ENCODE data around the gene CDC73. TPM values are rescaled to one million over a fixed set of nuclear protein-coding genes. Genes with fewer than 3 reads are reported as not detected.
A peak's percentile ranks its signal among the peaks of the same experiment; 100 is the strongest.
"Not testable (repeated sequence)": the region's sequence is repeated elsewhere in the genome, so short reads cannot be mapped to it uniquely, and the experiment has no call there.

Gene CDC73
- total RNA-seq, 1 experiment from 2014 or later: 17.6 TPM

DNA sequence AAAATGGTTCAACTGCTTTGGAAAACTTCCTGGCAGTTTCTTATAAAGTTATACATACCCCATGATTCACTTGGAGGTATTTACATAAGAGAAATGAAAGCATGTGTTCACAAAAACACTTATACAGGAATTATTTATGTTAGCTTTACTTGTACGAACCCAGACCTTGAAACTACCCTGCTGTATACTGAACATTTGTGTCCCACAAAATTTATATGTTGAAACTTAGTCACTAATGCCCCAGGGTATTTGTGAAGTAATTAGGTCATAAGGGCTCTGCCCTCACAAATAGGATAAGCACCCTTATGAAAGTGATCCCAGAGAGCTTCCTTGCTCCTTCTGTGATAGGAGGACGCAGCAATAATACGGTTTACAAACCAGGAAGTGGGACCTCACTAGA is 107.3 kb downstream of the CDC73 start:
- peak; percentile 55 for DNase-seq (ENCODE audit: low read depth)

DNA sequence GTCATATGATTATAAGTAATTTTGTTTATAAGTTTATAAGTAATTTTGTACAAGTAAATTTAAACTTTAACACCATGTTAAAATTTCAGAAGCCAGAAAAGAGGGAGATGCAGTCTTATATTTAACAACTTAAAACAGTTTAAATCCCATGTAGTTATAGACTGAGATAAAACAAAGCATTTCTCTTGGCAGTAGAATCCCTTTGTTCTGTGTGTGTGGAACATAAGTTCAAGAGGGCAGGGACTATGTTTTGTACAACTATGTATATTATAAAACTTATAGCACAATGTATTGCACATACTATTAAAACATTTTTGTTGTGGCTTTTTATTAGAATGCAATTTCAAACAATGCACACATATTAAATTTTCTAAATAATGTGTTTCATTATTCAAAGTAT is 109.3 kb downstream of the CDC73 start:
- not testable (repeated sequence) for DNase-seq (ENCODE audit: low read depth)

DNA sequence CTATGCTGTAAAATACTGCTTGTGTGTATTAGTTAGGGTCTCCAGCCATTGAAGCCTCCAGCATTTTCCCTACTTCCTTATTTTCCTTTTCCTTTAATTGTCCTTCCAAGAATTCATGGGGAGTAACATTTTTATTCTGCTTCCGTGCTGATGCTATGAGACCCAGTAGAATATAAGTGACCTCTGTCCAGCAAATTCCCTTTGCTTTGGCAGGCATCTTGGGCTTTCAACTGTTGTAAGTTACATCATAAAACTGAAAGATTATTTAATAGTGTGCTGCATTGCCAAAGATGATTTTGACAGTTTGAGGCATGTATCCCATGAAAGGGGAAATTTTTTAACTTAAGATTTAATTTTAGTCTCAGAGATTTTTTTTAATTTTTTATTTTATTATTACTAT is 112.7 kb downstream of the CDC73 start:
- no peak for DNase-seq (ENCODE audit: low read depth)

DNA sequence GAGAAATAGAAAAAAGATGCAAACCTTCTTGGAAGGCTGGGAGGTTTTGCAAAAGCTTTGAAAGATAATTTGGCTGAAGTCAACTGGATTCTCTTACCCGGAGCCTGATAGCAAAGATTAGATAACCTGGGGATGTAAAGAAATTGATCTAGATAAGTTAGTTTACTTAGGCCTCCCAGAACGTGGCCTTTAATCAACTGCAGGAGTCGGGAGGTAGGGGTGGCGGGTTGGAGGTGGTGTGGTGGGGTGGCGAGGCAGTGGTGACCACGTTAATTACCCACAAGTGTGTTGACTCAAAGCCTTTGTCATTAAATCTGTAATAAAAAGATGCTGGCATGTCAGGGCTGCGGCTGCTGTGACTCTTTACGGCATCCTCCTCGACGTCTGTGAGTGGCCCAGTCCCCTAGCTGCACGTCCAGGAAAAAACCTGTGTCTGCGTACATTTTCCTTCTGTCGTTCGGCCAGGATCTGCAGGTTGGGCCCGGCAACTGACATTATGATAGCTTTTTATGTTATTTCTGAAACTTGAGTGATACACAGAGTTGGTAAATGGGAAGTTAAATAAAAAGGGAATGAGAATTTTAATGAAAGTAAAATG is 115.6 kb downstream of the CDC73 start:
- no peak for DNase-seq (ENCODE audit: low read depth)

DNA sequence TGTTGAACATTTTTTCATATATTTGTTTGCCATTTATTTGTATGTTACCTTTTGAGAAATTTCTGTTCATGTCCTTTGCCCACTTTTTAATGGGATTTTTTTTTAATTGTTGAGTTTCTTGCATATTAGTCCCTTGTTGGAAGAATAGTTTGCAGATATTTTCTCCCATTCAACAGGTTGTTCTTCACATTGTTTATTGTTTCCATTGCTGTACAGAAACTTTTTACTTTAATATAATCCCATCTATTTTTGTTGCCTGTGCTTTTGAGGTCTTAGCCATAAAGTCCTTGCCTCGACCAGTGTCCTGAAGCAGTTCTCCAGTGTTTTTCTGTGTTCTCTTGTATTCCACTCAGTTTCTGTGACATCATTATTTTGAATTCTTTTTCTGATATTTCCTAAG is 118.8 kb downstream of the CDC73 start:
- DNase-seq (ENCODE audit: low read depth): no peak

DNA sequence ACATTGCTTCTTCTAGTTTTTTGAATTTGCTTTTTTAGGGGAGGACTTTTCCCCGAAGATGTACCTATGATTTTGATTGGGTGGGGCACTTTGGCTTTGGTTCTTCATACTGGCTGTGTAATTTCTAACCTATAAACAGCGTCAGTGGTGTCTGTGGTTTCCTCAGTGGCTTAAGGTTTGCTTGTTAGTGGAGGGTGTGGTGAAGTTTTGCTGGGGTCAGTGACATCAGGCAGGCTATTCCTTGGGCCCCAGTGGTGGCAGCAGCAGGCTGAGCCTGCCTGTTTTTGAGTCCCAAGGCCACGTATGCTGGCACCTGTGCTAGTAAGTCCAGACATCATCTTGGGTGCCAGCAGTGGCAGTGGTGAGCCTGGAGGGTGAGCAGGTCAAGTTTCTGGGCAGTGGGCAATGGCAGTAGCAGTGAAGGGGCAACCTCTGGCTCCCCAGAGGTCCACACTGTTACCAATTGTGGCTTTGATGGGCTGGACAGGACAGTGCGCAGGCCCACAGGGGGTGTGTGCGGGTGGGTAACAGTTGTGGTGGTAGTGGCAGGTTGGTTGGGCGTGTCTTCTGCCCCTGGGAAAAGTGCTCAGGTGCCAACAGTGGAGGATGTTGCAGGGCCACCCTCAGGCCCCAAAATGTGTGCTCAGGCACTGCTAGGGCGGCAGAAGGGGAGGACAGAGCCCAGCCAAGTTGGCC is 119.4 kb downstream of the CDC73 start:
- DNase-seq (ENCODE audit: low read depth): no peak

DNA sequence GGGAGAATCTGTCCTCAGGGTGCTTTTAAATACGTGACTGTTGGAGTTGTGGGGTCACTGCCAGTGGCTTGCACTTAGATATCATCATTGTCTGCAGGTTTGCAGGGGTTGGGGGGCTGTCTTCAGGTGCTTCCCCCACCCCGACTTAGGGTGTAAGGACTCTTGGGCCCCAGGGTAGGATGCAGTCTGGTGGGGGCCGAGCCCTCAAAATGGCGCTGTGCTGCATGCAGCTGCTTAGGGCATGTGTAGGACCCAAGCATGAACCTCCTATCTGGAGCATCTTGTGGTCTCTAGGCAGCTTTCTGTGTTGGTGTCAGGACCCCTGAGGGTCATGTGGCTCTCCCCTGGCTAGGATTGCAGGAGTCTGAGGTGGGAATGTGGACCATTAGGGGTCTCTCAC is 120.2 kb downstream of the CDC73 start:
- no peak for DNase-seq (ENCODE audit: low read depth)

DNA sequence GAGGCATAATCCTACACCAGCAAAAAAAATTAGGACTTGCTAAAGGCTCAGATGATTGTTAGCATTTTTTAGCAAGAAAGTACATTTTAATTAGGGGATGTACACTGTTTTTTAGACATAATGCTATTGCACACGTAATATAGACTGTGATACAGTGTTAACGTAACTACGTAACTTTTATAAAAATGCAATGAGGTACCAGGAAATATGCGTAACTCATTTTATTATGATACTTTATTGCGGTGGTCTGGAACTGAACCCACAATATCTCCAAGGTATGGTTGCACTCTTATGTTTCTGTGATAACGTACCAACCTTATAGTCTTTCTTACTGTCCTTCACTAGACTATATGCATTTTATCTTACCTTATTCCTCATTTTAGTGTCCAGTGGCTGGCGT is 127.4 kb downstream of the CDC73 start:
- DNase-seq (ENCODE audit: low read depth): no peak

DNA sequence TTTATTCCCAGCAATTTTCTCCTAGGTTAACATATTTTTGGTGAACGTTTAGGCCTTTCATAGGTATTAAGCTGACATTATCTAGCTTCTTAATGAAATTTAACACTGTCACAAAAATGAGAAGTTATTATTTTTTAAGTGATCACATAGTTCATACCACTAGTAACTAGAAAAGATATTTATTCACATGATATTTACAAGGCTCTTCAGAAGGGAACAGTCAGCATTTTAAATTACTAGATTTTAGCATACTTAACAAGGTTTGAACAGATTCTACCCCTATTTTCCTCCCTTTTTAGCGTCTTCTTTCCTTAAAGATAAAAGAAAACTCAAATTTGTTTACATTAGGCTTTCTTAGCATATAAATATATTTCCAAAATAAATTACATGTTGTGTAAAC is 130.1 kb downstream of the CDC73 start:
- DNase-seq (ENCODE audit: low read depth): no peak

DNA sequence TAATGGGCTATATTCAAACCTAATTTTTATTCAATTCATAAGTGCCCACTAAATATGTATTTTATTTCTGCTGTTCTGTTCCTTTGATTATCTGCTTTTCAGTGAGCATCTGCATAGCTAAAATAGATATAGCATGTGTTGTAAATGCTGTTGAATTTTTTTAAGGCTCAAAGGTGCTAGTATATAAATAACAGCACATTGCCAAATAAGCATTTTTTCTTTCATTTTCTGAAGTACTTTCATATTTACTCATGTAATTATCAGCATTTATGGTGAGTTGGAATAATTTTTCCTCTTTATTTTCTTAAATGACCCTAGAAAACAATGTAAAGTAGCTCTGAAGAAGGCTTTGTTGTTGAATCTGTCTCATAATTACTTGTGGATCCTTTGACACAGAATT is 134.2 kb downstream of the CDC73 start:
- DNase-seq (ENCODE audit: low read depth): no peak

DNA sequence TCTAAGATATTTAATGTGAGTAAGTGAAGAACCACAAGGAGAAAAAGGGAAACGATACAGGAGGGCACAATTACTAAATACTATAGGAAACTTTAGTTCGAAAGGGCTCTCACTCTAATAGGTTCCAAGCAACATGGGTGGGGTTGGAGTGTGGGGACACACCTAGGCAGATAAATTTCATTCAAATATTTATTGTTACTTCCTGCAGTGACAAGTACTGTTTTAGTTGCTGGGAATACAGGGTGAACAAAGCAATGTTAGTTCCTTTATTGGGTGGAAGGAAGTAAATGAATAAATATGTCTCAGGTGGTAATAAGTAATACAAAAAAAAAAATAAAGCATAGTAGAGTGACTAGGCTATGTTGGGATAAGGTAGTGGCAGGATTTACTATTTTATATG is 137.8 kb downstream of the CDC73 start:
- DNase-seq (ENCODE audit: low read depth): no peak

DNA sequence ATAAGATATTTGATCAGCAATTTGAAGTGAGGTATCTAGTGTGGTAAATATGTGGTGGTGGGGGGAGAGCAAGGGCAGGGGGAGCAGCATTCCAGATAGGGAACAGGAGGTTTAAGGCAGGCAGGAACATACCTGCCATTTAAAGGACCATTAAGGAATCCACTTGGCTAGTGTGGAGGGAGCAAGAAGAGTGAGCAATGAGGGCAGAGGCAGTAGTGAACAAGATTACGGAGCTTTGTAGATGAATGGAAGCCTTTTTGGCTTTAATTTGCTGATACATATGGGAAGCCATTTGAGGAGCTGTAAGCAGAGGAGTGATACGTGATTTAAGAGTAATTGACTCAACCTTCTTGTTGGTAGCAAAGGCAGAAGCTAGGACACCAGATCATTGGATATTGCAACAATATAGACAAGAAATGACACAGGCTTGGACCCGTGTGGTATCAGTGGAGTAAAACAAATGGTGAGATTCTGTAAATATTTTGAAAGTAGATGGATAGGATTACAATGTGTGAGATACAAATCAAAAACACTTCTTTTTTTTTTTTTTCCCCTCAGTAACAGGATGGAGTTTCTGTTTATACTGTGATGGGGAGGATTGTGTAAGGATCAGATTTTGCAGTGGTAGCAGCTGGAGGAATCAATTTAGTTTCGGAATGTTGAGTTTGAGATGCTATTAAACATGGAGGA is 138.4 kb downstream of the CDC73 start:
- DNase-seq (ENCODE audit: low read depth): no peak

DNA sequence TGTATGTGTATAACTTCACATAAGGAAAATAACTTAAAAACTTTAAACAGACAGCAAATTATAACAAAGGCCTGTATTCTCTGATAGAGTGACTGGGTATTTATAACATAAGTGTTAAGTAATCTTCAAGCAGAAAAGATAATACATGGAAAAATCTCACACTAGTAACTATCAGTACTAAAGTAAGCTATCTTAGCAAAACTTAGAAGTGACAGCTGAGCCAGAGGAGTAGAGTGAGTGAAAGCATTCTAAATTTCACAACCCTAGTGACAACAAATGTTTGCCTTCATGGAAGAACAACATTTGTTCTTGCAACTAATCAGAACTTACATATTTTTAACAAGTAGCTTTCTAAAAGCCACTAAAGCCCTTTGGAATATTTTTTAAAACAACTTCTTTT is 139.1 kb downstream of the CDC73 start:
- DNase-seq (ENCODE audit: low read depth): no peak

DNA sequence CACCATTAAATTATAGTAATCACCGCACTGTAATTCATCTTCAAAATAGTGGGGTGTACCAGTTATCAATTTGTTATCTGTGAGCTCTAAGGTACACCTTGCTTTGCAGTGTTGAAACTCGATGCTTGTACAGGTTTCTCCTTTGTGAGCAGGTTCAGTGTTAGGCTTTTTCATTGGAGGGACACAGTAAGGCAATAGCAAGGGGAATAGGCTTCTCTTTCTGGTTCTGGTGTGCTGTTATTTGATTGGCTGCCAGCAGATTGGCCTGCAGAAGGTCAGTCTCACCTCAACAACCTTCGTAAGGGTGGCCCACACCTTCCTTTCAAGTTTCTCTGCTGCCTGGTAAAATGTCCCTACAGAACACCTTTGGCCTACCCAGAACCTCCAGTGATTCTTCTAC is 140.8 kb downstream of the CDC73 start:
- DNase-seq (ENCODE audit: low read depth): no peak

DNA sequence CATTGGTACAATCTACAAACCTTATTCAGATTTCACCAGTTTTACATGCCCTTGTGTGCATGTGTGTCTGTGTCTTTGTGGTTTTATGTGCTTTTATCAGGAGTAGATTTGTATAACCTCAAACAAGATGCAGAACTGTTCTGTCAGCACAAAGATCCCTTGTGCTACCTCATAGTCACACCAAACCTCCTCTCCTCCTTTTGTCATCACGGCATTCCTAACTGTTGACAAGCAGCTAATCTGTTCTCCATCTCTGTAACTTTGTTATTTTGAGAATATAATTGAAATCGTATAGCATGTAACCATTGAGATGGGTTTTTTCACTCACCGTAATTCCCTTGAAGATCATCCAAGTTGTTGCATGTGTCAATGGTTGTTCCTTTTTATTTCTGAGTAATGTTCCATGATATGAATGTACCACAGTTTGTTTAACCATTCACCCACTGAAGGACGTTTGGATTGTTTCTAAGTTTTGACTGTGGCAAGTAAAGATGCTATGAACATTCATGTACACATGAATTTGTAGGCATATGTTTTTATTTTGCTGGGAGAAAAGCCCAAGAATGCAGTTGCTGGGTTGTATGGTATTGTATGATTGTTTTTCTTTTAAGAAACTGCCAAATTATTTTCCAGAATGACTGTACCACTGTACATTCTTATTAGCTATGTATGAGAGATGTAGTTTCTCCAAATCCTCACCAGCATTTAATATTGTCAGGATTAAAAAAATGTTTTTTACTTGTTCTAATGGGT is 142.7 kb downstream of the CDC73 start:
- DNase-seq (ENCODE audit: low read depth): peak; percentile 59

DNA sequence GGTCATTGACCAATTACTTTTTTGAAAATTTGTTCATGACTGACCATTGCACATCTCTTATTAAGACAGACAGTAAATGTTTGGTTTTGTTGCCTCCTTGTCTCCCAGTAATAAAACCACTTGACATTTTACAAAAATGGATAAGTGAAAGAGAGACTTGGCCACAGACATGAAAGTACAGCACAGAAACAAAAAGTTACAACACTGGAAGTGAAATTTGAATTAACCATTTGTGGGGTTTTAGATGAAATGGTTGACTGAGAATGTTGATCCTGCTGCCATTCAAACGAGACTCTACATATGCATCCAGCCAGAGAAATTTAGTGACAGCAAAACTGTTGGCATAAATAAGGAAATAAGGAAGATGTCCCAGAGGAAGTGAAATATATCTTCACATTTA is 143.9 kb downstream of the CDC73 start:
- no peak for DNase-seq (ENCODE audit: low read depth)

DNA sequence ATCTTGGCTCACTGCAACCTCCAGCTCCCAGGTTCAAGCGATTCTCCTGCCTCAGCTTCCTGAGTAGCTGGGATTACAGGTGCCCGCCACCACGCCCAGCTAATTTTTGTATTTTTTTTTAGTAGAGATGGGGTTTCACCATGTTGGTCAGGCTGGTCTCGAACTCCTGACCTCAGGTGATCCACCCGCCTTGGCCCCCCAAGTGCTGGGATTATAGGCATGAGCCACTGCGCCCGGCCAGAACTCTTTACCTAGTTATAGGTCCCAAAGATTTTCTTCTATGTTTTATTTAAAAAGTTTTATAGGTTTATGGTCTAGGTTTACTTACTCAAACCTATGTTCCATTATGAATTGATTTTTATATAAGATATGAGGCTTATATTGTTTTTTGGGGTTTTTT is 145.0 kb downstream of the CDC73 start:
- DNase-seq (ENCODE audit: low read depth): not testable (repeated sequence)

DNA sequence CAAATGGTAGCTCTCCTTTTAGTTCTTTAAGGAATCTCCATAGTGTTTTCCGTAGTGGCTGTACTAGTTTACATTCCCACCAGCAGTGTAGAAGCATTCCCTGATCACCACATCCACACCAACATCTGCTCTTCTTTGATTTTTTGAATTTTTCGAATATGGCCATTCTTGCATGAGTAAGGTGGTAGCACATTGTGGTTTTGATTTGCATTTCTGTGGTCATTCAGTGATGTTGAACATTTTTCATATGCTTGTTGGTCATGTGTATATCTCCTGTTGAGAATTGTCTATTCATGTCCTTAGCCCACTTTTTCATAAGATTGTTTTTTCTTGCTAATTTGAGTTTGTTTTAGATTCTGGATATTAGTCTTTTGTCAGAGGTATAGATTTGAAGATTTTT is 149.2 kb downstream of the CDC73 start:
- peak; percentile 80 for DNase-seq (ENCODE audit: low read depth)

DNA sequence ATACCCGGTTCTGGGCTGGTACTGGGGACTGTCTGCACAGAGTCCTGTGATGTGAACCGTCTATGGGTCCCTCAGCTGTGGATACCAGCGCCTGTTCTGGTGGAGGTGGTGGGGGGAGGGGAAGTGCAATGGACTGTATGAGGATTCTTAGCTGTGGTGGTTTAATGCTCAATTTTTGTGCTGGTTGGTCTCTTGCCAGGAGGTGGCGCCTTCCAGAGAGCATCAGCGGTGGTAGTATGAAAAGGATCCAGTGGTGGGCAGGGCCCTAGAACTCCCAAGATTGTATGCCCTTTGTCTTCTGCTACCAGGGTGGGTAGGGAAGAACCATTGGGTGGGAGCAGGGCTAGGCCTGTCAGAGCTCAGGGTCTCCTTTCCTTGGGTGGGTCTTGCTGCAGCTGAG is 153.9 kb downstream of the CDC73 start:
- DNase-seq (ENCODE audit: low read depth): no peak

DNA sequence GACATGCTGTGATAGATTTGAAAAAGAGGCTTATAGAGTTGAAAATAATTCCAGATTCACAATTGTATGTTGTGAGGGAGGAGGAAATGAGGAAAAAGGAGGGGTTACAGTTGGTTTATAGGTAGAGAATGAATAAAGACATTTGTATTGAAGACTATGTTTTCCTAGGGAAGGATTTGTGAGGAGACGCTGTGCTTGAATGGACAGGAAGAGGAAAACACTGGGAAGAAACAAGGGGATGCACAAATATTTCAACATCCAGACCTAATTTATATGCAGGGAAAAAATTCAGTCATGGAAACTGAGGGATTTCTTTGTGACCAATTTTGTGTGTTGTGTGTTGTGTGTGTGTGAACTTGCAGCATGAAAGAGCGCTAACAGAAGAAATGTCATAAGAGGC is 157.1 kb downstream of the CDC73 start:
- DNase-seq (ENCODE audit: low read depth): no peak

DNA sequence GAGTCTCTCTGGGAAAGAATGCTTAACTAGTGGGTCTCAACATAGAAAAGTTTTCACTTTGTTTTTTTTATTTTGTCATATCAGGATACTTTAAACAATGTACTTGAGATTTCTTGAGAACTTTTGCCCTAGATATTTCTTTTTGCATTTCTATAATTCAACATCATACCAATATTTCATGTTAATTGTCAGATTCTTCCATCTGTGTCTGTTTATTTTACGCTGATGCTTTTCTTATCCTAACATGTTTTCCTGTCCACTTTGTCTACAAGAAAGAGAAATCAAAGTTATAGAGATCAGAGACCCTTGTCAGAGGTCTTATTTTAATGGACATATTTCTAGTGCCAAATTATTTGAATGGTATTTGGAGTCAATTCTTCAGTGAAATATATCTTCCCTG is 160.1 kb downstream of the CDC73 start:
- no peak for DNase-seq (ENCODE audit: low read depth)

DNA sequence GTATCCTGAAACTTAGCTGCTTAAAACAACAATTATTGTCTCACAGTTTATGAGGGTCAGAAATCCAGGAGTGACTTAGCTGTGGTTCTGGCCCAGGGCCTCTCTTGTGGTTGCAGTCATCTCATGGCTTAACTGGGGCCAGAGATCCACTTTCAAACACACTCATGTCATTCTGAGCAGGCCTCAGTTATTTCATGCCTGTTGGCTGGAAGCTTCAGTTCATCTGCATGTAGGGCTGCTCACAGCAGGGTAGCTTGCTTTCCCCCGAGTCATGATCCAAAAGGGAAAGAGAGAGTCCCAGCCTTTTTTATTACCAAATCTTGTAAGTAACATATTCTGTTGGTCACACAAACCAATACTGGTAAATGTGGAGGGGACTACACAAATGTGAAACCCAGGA is 161.2 kb downstream of the CDC73 start:
- peak; percentile 70 for DNase-seq (ENCODE audit: low read depth)

DNA sequence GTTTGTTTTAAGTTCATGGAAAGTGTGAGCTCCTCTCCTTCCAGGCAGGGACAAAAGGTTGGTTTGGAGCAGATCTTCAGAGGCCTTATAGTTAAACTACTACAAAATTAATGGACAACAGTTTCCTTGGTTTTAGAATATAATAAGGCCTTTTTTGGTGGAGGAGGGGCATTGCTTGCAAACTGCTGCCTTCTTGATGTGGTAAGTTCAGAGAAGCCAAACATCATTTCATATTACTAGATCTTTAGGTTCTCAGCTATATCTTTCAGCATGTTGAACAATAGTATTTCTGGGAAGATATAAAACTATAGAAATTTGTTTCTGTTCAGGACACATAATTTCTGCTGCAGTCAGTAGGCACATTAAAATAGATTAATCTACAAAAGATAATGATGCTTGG is 162.4 kb downstream of the CDC73 start:
- no peak for DNase-seq (ENCODE audit: low read depth)

Measured in M059J (cell line).